Keratinocyte (primary cell): Measurements from ENCODE around the gene PICALM.

Source experiments
- EZH2 ChIP-seq: IDR thresholded peaks from one replicate; pipeline ENCODE4 v1.6.1; 2012; ENCODE audit warnings: inconsistent platforms, mild to moderate bottlenecking, low read length, moderate library complexity
- TF ChIP-seq, protein P1 (sequence below), 3 experiments: IDR thresholded peaks in 1 of 3; conservative IDR thresholded peaks in 1 of 3; optimal IDR thresholded peaks in 1 of 3; 2 replicates in 2 of 3; 3 replicates in 1 of 3; pipeline versions ENCODE3 to v1.5.1; 2011; ENCODE audit warnings: low read length in 3 of 3, mild to moderate bottlenecking in 3 of 3, moderate library complexity in 2 of 3, control low read depth in 1 of 3, inconsistent platforms in 1 of 3; ENCODE audit not compliant: insufficient read depth in 2 of 3; ENCODE audit errors: extremely low read depth in 1 of 3

DNA sequence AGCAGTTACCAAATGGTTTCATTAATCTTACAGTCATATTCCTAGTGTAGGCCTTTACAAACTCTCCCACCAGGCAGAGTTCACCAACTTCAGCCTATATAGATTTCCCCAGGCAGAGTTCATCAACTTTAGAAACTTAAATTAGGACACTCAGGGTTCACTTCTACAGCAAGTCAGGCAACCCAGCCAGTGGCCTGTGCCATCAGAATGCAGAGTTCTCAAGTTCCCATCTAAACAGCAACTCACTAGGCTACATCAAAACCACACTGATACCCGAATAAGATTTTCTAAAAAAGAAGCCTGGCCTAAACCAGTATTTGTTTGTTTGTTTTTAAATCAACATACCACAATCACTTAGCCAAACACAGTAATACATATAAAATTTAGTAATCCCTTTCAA, 33.7 kb downstream of the PICALM start:
- TF ChIP-seq, protein P1, sequence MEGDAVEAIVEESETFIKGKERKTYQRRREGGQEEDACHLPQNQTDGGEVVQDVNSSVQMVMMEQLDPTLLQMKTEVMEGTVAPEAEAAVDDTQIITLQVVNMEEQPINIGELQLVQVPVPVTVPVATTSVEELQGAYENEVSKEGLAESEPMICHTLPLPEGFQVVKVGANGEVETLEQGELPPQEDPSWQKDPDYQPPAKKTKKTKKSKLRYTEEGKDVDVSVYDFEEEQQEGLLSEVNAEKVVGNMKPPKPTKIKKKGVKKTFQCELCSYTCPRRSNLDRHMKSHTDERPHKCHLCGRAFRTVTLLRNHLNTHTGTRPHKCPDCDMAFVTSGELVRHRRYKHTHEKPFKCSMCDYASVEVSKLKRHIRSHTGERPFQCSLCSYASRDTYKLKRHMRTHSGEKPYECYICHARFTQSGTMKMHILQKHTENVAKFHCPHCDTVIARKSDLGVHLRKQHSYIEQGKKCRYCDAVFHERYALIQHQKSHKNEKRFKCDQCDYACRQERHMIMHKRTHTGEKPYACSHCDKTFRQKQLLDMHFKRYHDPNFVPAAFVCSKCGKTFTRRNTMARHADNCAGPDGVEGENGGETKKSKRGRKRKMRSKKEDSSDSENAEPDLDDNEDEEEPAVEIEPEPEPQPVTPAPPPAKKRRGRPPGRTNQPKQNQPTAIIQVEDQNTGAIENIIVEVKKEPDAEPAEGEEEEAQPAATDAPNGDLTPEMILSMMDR (optimal IDR thresholded peaks at IDR 0.05 in 1 of 3, IDR thresholded peaks at IDR 0.05 in 1 of 3, conservative IDR thresholded peaks at IDR 0.05 in 1 of 3; ENCODE audit: extremely low read depth in 1 of 3, insufficient read depth in 2 of 3, low read length in 3 of 3) = no peak
- TF ChIP-seq EZH2 = no peak
